KOPT-K1 (cell line): ENCODE measurements around the gene TRMT1L.

Experiments used
- H3K27ac ChIP-seq: fragments of 200-600 bp; sonication (generic); 2 replicates; pipeline ENCODE4 v1.5.1; 2016; ENCODE audit warnings: antibody characterized with exemption, mild to moderate bottlenecking, low read depth, low read length; ENCODE audit not compliant: poor library complexity, severe bottlenecking
- H3K36me3 ChIP-seq: fragments of 200-600 bp; sonication (generic); 2 replicates; pipeline ENCODE4 v1.5.1; 2017; ENCODE audit warnings: antibody characterized with exemption, mild to moderate bottlenecking, low read length, moderate library complexity; ENCODE audit not compliant: insufficient read depth
- H3K9me3 ChIP-seq: fragments of 200-600 bp; sonication (generic); 2 replicates; pipeline ENCODE4 v1.5.1; 2017; ENCODE audit warnings: antibody characterized with exemption, low read length, mild to moderate bottlenecking; ENCODE audit not compliant: insufficient read depth, poor library complexity, severe bottlenecking

TRMT1L gene

DNA sequence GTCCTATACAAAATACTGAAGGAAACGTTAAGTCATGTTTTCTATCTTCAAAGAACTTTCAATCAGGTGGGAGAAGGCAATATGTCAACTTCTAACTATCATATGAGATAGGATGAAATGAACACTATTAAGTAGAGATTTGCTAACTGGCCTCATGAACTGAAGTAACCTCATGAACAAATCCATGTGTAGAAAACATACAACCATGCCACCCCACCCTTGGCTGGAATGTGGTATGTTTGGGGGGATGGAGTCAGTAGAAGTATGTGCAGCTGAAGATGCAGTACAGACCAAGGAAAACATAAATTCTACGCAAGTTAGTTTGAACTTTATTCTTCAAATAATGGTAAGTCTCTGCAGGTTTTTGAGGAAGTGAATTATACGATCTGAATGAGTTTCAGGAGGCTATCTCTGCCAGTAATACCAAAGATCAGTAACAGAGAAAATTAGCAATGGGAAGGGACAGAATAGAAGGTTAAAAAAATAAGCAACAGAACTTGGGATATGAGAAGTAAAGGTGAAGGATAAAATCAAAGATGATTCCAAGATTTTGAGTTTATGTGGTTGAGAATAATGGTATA lies 4.5 kb downstream of the TRMT1L start:
- Histone ChIP-seq H3K9me3 (no peaks in the 10 kb centered on the region), H3K27ac (no peak overlapping the region), H3K36me3 (peaks cover 39% of the 10 kb centered on the region)

DNA sequence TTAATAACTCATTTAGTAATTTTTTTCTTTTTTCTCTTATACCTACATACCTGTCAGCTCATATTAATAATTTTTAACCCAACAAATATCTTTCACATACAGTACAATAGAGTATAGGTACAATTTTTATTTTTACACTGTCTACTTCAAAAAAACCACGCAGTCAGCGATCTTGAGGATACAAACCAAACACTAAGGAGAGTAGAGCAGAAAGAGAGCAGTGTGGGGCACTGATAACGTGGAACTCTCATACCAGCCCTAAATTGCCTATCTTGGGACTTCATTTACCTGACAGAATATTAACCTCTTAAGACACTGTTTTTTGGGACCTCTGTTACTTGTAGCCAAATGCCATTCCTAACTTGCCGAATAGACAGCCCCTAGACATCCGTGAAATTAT lies 5.5 kb downstream of the TRMT1L start:
- Histone ChIP-seq H3K9me3 (no peaks in the 10 kb centered on the region), H3K27ac (no peak overlapping the region), H3K36me3 (peaks cover 46% of the 10 kb centered on the region)

DNA sequence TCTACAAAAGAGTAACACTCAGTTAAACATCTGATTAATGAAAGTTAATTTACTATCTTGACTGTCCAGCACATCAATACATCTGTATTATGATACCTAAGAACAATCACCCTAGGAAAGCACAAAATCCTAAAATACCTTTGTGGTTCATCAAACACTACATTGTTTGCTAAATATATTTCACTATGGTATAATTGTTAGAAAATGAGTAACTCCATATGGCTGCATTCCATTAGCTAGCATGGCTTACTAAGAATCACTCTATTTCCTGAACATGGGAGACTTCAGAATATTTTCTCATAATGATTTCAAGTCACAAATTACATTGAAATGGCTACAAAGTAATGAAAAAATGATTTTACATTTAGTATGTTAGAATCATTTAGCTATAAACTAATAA lies 12.5 kb downstream of the TRMT1L start:
- no peak overlapping the region for H3K27ac ChIP-seq
- H3K36me3 ChIP-seq, result peaks cover 72% of the 10 kb centered on the region
- H3K9me3 ChIP-seq, result no peaks in the 10 kb centered on the region

DNA sequence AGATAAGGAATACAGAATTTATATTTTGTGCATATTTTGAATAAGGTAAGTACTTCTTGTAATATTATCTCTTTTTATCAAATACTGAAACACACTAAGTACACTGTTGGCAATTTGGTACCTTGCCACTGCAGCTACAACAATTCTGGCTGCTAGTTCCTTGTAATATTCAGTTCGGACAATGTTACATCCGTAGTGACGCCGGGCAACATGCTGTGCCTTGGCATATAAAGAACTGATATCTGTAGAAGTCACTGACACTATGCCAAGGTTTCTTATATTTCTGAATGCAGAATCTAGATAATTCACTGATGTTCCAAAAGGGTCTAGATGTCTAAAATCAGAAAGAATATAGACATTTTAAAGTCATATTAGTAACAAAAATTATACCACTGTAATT lies 17.5 kb downstream of the TRMT1L start:
- Histone ChIP-seq H3K27ac (no peak overlapping the region), H3K36me3 (peaks cover 49% of the 10 kb centered on the region), H3K9me3 (no peaks in the 10 kb centered on the region)

DNA sequence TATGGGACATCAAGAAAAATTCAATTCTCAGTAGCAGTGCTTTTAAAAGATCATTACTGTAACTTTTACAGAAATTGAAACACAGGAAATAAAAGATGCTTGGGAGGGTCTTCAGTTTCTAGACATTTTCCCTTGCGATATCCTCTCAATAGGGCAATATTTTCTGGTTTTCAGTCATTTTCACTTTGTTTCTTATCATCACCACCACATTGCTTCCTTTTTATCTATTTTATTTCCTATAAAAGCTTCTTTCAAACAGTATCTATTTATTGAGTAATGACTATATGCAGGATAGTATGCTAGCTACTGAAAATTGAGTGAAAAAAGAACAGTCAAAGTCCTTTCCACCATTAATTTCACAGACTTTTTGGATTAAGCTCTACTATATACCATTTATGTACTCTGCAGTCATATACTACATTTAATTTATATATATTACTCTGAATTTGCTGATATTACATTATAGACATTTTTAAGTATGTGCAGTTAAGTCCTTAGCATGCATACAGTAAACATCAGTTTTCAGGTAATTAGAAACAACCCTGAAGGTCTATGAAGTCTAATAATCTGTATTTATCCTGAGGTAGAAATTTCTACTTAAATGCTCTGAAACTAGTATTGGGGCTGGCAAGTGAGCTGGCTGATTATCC lies 18.7 kb downstream of the TRMT1L start:
- Histone ChIP-seq H3K9me3 (no peaks in the 10 kb centered on the region), H3K36me3 (peaks cover 53% of the 10 kb centered on the region), H3K27ac (no peak overlapping the region)

DNA sequence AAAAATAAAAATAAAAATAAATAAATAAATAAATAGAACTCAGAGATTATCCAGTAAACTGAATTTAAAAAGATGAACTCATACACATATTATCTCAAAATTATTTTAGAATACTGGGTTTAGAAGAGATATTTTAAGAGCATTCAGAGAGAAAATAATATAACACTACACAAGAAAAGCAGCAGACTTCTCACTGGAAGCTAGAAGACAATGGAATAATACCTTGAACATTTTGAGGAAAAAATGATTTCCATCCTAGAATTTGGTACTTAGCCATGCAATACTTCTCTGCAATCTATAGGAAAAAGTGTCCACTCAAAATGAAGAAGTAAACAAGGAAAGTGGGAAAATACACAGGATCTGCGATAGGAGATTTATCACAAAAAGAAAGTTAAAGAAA lies 24.2 kb downstream of the TRMT1L start:
- Histone ChIP-seq H3K36me3 (peaks cover 47% of the 10 kb centered on the region), H3K9me3 (no peaks in the 10 kb centered on the region), H3K27ac (no peak overlapping the region)

DNA sequence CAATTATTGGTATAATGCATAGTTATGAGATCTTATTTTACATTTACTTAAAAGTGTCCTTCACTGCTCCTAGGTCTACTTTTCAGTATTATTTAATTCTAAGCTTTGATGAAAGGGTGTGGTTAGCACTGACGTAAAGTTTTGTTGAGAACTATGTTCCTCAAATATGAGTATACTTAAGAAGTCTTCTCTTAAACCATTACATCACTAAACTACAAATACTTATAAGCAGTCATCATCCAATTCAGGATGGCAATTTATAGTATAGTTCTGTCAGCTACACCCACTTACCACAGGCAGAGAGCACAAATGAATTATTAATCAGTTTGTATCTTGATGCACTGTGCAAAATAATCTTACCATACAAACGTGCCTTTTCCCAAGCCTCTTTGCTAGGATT lies 27.0 kb downstream of the TRMT1L start:
- no peaks in the 10 kb centered on the region for H3K9me3 ChIP-seq
- no peak overlapping the region for H3K27ac ChIP-seq
- peaks cover 54% of the 10 kb centered on the region for H3K36me3 ChIP-seq

DNA sequence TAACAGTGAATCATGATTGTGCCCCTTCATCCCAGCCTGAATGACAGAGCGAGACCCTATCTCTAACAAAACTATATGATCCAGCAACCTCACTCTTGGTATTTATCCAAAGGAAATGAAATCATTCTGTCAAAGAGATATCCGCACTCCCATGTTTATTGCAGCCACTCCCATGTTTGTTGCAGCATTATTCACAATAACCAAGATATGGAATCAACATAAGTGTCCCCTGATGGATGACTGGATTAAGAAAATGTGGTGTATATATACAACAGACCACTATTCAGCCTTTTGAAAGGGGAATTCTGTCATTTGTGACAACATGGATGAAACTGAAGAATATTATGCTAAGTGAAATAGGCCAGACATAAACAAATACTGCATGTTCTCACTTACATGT lies 44.4 kb downstream of the TRMT1L start:
- H3K9me3 ChIP-seq, result peaks cover 15% of the 10 kb centered on the region
- no peaks in the 10 kb centered on the region for H3K36me3 ChIP-seq
- no peak overlapping the region for H3K27ac ChIP-seq

DNA sequence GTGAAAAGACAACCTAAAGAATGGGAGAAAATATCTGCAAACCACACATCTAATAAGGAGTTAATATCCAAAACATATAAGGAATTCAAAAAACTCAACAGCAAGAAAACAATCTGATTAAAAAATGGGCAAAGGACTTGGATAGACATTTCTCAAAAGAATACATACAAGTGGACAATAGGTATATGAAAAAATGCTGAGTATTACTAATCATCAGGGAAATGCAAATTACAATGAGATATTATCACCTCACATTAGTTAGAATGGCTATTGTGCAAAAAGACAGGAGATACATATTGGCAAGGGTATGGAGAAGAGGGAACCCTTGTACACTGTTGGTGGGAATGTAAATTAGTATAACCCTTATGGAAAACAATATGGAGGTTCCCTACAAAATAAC lies 44.9 kb downstream of the TRMT1L start:
- Histone ChIP-seq H3K27ac (no peak overlapping the region), H3K36me3 (no peaks in the 10 kb centered on the region), H3K9me3 (peaks cover 17% of the 10 kb centered on the region)

DNA sequence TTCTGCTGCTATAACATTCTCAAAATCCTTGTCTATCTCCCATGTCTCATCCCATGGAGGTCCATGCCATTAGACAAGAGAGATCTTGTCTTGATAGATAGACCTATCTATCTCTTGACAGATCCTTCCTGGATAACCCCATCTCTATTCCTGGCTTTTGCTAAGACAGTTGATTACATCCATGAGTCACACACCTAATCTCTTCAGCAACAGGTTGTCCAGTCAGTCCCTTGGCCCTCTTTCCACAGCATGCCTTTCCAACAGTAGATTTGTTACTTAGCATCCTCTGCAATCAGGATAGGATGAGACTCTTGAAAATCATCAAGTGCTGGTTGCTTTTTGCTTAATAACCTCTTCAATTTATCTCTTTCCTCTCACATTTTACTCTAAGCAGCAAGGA lies 46.6 kb downstream of the TRMT1L start:
- H3K36me3 ChIP-seq, result 0 out of 2 replicates have a peak, but pooled peaks cover 3% of the 10 kb centered on the region
- peaks cover 17% of the 10 kb centered on the region for H3K9me3 ChIP-seq
- no peak overlapping the region for H3K27ac ChIP-seq

DNA sequence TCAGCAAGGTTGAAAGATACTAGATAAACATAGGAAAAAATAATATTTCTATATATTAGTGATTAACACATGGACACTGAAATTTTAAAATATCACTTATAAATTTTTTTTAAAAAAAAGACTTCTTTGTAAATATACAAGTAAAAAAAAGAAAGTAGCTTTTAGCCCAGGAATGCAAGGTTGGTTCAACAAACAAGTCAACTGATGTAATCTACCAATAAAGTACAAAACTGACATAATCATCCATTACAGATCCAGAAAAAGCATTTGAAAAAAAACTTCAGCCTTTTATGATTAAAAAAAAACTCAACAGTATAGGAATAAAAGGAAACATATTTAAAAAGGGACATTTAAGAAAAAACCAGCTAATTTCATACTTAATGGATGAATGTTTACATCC lies 48.4 kb downstream of the TRMT1L start:
- Histone ChIP-seq H3K36me3 (peaks cover 21% of the 10 kb centered on the region), H3K27ac (no peak overlapping the region)

DNA sequence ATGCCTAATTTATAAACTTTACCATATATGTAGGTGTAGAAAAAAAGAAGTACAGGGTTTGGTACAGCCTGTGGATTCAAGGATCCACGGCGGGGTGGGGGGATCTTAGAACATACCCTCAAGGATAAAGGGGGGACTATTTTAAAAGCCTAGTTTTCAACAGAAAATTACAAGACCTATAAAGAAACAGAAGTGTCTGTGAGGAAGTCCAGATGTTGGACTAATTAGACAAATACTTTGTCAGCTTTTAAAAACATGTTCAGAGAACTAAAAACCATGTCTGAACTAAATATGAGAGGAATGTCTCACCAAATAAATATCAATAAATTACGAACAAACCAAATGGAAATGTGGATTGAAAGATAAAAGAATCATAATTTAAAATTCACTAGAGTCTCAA lies 51.6 kb downstream of the TRMT1L start:
- peaks cover 51% of the 10 kb centered on the region for H3K36me3 ChIP-seq

More for the DNA sequence above, 48.4 kb downstream of the TRMT1L start:
- peaks cover 17% of the 10 kb centered on the region for H3K9me3 ChIP-seq

DNA sequence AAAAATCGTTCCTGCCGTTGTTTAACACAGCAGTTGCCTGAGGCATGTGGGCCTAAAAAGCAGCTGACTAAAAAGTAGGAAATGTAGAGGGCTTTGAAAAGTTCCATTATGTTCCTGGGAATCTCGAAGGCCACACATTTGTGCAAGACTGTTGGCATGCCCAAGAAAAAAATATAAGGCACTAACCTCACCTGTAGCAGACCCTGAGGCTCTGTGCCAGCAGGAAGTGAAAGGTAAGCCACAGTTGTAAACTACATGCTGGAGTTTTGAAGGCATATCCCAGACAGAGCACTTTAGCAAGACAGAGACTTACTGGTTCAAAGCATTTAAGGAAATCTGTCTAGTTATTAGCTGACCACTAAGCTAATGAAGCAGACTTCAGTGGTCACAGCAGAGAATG lies 52.7 kb downstream of the TRMT1L start:
- Histone ChIP-seq H3K9me3 (peaks cover 17% of the 10 kb centered on the region), H3K36me3 (peaks cover 62% of the 10 kb centered on the region), H3K27ac (no peak overlapping the region)

More for the DNA sequence above, 51.6 kb downstream of the TRMT1L start:
- Histone ChIP-seq H3K27ac (no peak overlapping the region), H3K9me3 (peaks cover 17% of the 10 kb centered on the region)

DNA sequence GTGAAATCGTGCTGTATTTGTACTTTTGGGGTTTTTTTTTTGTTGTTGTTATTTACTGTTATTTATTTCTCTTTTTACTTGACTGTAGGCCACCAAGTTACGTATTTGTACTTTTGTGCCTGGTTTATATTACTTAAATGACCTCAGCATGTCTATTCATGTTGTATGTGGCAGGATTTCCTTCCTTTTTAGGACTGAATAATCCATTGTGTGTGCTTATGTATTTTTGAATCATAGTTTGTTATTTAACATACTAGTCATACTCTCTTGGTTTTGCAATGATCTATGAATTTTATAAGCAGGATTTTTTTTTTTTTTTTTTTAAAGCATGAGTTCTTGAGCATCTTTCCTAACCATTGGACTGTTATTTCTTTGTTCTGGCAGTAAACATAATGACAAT lies 60.2 kb downstream of the TRMT1L start:
- peaks cover 71% of the 10 kb centered on the region for H3K36me3 ChIP-seq
- H3K9me3 ChIP-seq, result no peaks in the 10 kb centered on the region
- no peak overlapping the region for H3K27ac ChIP-seq

DNA sequence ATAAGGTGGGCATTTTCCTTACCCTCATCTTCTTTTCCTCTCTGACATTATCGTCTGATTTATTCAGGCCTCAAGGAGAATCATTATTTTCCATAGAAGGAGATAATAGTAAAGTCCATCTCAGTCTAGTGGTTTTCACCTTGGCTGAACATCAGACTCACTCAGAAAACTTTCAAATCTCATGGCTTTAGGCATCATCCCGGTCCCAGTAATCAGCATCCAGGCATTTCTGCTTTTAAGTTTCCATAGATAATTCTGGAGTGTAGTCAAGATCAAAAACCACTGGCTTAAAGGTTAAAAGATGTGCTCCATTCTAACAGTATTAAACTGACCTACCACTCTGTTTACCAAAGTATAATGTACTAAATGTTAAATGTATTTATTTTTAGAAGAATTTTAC lies 62.0 kb downstream of the TRMT1L start:
- H3K36me3 ChIP-seq, result peaks cover 58% of the 10 kb centered on the region
- no peaks in the 10 kb centered on the region for H3K9me3 ChIP-seq
- H3K27ac ChIP-seq, result no peak overlapping the region

DNA sequence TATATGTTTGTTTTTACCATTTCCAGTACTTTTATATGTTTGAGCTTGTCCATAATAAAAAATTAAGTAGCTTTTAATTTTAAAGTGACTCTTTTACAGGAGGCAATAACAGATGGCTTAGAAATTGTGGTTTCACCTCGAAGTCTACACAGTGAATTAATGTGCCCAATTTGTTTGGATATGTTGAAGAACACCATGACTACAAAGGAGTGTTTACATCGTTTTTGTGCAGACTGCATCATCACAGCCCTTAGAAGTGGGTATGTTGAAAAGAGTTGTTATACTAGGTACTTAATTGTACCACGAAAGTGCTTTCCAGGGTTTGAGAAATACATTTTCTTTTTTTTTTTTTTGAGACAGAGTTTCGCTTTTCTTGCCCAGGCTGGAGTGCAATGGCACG lies 65.3 kb downstream of the TRMT1L start:
- H3K27ac ChIP-seq, result no peak overlapping the region
- H3K9me3 ChIP-seq, result no peaks in the 10 kb centered on the region
- H3K36me3 ChIP-seq, result peaks cover 57% of the 10 kb centered on the region
